ENCODE results near the gene ASH1L.
"Not testable (repeated sequence)": the region's sequence is repeated elsewhere in the genome, so short reads cannot be mapped to it uniquely, and the experiment has no call there.

Gene ASH1L

GRCh38 chr1:155598842-155599331 lies 36.3 kb upstream of the ASH1L start:
- DNase-seq (ENCODE audit: extremely low spot score) = no peak
- POLR2A ChIA-PET = interaction anchor here (1.0 to 1.5 kb wide), 2 partner anchors 9 to 10 kb away, joined by 3 to 12 read pairs; partner anchors contain the start of gene MSTO1
- CTCF ChIA-PET = interaction anchor here (0.7 kb wide), 1 partner anchor 114 kb away, joined by 3 read pairs; no protein-coding TSS in a partner anchor
- TF ChIP-seq ZNF384 (IDR thresholded peaks at IDR 0.05) (peak; percentile 85), L3MBTL2 (conservative IDR thresholded peaks at IDR 0.05) (no peak)

DNA sequence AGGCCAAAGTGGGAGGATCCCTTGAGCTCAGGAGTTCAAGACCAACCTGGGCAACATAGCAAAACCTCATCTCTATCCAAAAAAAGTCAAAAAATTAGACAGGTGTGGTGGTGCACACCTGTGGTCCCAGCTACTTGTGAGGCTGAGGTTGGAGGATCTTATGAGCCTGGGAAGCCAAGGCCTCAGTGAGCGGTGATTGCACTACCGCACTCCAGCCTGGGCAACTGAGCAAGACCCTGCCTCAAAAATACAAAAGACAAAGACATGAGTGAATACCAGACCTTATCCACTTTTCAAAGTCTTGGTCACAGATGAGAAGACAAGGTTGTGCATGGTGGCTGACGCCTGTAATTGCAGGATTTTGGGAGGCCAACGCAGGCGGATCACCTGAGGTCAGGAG lies 34.3 kb upstream of the ASH1L start:
- DNase-seq (ENCODE audit: extremely low spot score) = no peak
- TF ChIP-seq ELF4 (IDR thresholded peaks at IDR 0.05) (no peak), SP1 (IDR thresholded peaks at IDR 0.05) (no peak), FOXM1 (IDR thresholded peaks at IDR 0.05; ENCODE audit: borderline replicate concordance) (no peak), NFRKB (IDR thresholded peaks at IDR 0.05) (no peak), FOXA1 (IDR thresholded peaks at IDR 0.05) (no peak), LEF1 (IDR thresholded peaks at IDR 0.05; ENCODE audit: borderline replicate concordance) (no peak), ZNF384 (IDR thresholded peaks at IDR 0.05) (no peak), TARDBP (IDR thresholded peaks at IDR 0.05) (no peak), CTBP1 (IDR thresholded peaks at IDR 0.05; ENCODE audit: borderline replicate concordance) (no peak), FOXK2 (IDR thresholded peaks at IDR 0.05) (no peak), HDGF (IDR thresholded peaks at IDR 0.05; ENCODE audit: borderline replicate concordance) (no peak), PKNOX1 (IDR thresholded peaks at IDR 0.05) (no peak), SUZ12 (IDR thresholded peaks at IDR 0.05) (no peak), BHLHE40 (IDR thresholded peaks at IDR 0.05; ENCODE audit: borderline replicate concordance) (no peak), ARNT (IDR thresholded peaks at IDR 0.05) (no peak), L3MBTL2 (conservative IDR thresholded peaks at IDR 0.05) (no peak)
- POLR2A ChIA-PET = no interaction called here
- CTCF ChIA-PET = no interaction called here

GRCh38 chr1:155595877-155596474 lies 33.4 kb upstream of the ASH1L start:
- CTCF ChIA-PET; POLR2A ChIA-PET; DNase-seq (ENCODE audit: extremely low spot score): not testable (repeated sequence)

DNA sequence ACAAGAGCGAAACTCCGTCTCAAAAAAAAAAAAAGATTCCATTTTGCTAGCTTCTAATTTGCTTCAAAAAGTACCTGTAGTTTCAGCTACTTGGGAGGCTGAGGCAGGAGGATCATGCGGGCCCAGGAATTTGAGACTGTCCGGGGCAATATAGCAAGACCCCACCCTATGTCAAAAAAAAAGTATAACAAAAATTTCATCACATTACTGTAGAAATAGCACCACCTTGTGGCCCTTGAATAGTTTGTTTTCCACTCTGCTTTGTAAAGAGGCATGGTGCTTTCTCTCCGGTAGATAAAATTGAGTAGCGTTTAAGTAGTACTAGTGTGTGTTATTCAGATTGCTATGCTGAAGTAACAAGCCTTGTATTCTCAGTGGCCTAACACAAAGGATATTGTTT lies 29.2 kb upstream of the ASH1L start:
- POLR2A ChIA-PET = interaction anchor here (1.0 kb wide), 1 partner anchor 283 kb away, joined by 3 read pairs; the partner anchor contains the start of gene FDPS
- DNase-seq (ENCODE audit: extremely low spot score) = peak; percentile 54
- CTCF ChIA-PET = interaction anchor here (0.7 to 1.0 kb wide), 3 partner anchors 14 to 385 kb away, joined by 3 to 6 read pairs (median 4); no protein-coding TSS in a partner anchor
- TF ChIP-seq ZNF384 (IDR thresholded peaks at IDR 0.05) = peak; percentile 86
- TF ChIP-seq FOXA1 (IDR thresholded peaks at IDR 0.05) = no peak

- not testable (repeated sequence) for DNase-seq (ENCODE audit: extremely low spot score)
- ChIA-PET CTCF (interaction anchor here (0.6 to 1.3 kb wide), 3 partner anchors 20 to 340 kb away, joined by 3 read pairs; no protein-coding TSS in a partner anchor), POLR2A (interaction anchor here (1.0 kb wide), 1 partner anchor 282 kb away, joined by 3 read pairs; the partner anchor contains the start of gene FDPS)
Measured at GRCh38 chr1:155590516-155591247, 28.1 kb upstream of the ASH1L start.

DNA sequence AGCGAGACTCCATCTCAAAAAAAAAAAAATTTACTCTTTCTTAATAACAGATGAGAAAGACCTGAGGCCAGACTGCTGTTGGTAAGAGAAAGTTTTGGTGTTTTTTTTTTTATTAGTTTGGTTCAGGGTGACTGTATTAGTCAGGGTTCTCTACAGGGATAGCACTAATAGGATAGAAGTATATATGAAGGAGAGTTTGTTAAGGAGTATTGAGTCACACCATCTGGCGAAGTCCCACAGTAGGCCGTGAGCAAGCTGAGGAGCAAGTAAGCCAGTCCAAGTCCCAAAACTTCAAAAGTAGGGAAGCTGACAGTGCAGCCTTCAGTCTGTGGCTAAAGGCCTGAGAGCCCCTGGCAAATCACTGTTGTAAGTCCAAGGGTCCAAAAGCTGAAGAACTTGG lies 26.7 kb upstream of the ASH1L start:
- POLR2A ChIA-PET = interaction anchor here (0.6 kb wide), 1 partner anchor 63 kb away, joined by 3 read pairs; no protein-coding TSS in a partner anchor
- CTCF ChIA-PET; DNase-seq (ENCODE audit: extremely low spot score): not testable (repeated sequence)

GRCh38 chr1:155583846-155584245 lies 21.2 kb upstream of the ASH1L start:
- POLR2A ChIA-PET, CTCF ChIA-PET: not testable (repeated sequence)

GRCh38 chr1:155575608-155576007 lies 13.0 kb upstream of the ASH1L start:
- POLR2A ChIA-PET = interaction anchor here (1.7 kb wide), 1 partner anchor 13 kb away, joined by 6 read pairs; the partner anchor contains the start of gene ASH1L
- CTCF ChIA-PET; DNase-seq (ENCODE audit: extremely low spot score): not testable (repeated sequence)

More at GRCh38 chr1:155583846-155584245, 21.2 kb upstream of the ASH1L start:
- not testable (repeated sequence) for DNase-seq (ENCODE audit: extremely low spot score)

- TF ChIP-seq HDGF (IDR thresholded peaks at IDR 0.05; ENCODE audit: borderline replicate concordance) (no peak), ZNF384 (IDR thresholded peaks at IDR 0.05) (no peak), FOXA1 (IDR thresholded peaks at IDR 0.05) (no peak), SP1 (IDR thresholded peaks at IDR 0.05) (no peak), FOXK2 (IDR thresholded peaks at IDR 0.05) (no peak), ARNT (IDR thresholded peaks at IDR 0.05) (no peak), CTBP1 (IDR thresholded peaks at IDR 0.05; ENCODE audit: borderline replicate concordance) (no peak), TARDBP (IDR thresholded peaks at IDR 0.05) (no peak), PKNOX1 (IDR thresholded peaks at IDR 0.05) (no peak), LEF1 (IDR thresholded peaks at IDR 0.05; ENCODE audit: borderline replicate concordance) (no peak), NFRKB (IDR thresholded peaks at IDR 0.05) (no peak), FOXM1 (IDR thresholded peaks at IDR 0.05; ENCODE audit: borderline replicate concordance) (no peak), ELF4 (IDR thresholded peaks at IDR 0.05) (no peak), BHLHE40 (IDR thresholded peaks at IDR 0.05; ENCODE audit: borderline replicate concordance) (no peak), L3MBTL2 (conservative IDR thresholded peaks at IDR 0.05) (no peak), SUZ12 (IDR thresholded peaks at IDR 0.05) (no peak)
- POLR2A ChIA-PET = interaction anchor here (0.8 to 1.7 kb wide), 3 partner anchors 11 to 46 kb away, joined by 3 to 6 read pairs (median 3); partner anchors contain the start of gene ASH1L
- CTCF ChIA-PET = interaction anchor here (0.6 kb wide), 1 partner anchor 34 kb away, joined by 3 read pairs; no protein-coding TSS in a partner anchor
- DNase-seq (ENCODE audit: extremely low spot score) = no peak
Measured at GRCh38 chr1:155574077-155574476, 11.5 kb upstream of the ASH1L start.
